COR-L47 (cell line): ENCODE data around the gene PAX7.
"Not testable (repeated sequence)": the region's sequence is repeated elsewhere in the genome, so short reads cannot be mapped to it uniquely, and the experiment has no call there.

Experiments
- DNase-seq: peaks from one replicate; lab custom pipeline; 2025; lab: John Stamatoyannopoulos, UW

PAX7 gene

DNA sequence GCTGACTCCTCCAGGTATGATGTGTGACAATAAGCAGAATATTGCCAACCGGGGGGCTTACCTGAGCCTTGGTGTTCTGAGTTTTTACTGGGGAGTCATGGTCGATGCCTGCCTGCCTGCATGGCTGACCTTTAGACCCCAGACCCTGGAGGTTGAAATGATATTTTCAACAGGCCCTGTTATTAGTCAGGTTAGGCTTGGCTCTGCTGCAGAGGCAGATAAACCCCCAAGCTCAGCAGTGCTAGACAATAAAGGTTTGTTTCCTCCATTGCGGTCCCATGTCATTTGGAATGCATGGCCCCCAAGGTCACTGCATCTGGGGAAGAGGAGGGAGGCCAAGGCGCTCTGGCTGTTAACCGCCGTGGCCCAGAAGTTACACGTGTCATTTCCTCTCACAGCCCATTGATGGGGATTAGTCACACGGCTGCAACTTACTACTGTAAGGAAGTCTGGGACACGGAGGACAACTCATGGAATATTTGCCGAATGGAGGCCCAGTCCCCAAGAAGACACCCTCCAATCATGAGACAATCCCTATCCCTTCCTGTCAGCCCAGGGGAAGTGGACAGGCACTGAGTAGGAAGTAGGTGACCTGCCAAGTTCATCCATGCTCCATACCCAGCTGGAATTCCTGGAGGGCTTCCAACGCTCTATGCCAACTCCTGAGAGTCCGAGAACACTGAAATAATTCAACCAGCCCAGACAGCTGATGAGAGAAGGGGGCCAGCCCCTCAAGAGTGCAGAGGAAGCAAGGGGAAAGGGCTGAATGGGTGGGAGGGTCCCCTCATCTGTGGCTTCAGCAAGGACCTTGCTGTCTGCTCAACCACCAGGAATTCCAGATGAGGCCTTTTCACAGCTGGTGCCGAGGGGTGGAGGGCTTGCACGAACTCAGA lies 131.5 kb downstream of the PAX7 start:
- no peak for DNase-seq

DNA sequence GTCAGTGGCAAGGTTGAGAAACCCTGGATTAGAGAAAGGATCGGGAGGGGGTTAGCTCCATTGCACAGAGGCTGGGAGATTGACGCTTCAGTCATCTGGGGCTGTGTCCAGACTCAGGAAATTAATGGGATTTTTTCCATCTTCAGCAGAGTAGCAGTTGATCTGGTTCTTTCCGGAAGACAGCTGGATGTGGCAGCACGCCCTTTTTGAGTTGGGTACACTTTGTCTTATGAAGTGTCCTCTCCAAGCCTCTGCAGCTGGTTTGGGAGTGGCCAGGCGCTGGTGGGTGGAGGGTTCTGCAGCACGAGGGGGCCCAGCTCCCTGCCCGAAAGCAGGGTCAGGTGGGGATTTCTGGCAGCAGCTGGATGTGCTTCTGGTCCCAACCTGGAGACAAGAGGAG lies 133.7 kb downstream of the PAX7 start:
- no peak for DNase-seq

- no peak for DNase-seq
Observed at GRCh38 chr1:18765725-18766124, 135.1 kb downstream of the PAX7 start.

DNA sequence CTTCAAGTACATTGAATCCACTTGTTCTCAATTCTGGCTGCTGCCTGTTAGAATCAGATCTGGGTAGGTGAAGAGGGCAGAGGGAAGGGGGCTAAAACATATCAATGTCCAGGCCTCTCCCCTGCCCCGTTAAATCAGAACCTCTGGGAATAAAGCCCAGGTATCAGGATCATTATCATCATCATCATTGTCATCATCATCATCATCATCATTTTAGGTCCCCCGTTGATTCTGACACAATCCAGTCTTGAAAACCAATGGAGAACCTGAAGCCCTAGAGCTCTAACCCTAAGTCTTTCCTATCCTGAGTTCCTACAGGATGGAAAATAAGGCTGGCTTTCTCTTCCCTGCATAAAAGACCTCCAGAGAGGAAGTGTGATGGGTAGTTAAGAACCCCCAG lies 135.7 kb downstream of the PAX7 start:
- no peak for DNase-seq

- DNase-seq: not testable (repeated sequence)
Observed at GRCh38 chr1:18767576-18767975, 136.9 kb downstream of the PAX7 start.

DNA sequence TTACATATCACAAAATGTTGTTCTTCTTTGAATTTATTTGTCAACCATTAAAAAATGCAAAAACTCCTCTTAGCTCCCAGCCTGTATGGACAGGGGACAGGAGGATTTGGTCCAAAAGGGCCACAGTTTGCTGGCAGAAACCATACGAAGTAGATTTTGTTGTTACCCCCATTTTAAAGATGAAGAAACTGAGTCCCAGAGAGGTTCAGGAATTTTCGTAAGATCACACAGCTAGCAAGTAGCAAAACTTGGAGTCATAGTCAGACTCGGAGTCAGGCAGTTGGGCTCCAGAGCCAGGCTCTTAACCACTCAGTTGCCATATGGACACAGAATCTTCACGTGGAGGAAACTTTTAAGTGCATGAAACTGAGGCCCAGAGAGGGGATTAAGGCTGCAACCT lies 137.4 kb downstream of the PAX7 start:
- DNase-seq: no peak

DNA sequence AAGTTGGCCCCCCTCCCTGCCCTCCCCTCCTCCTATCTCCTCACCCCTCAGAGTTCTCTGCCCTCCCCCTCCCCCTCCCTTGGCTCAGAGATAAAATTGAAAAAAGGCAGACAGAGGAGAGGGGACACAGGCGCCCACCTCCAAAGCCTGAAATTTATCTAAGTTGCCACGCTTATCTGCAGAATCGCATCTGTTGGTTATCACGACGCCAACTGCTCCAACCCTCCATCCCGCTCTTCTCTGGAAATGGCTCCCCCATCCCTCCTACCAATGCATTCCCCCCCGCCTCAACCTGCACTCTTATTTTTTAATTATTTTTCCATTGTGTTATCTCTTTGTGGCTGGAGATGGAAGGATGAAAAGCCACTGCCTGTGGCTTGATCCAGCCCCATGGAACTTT lies 138.5 kb downstream of the PAX7 start:
- DNase-seq: no peak

- no peak for DNase-seq
Observed at GRCh38 chr1:18770799-18771198, 140.2 kb downstream of the PAX7 start.

GRCh38 chr1:18773753-18774152 lies 143.1 kb downstream of the PAX7 start:
- no peak for DNase-seq

DNA sequence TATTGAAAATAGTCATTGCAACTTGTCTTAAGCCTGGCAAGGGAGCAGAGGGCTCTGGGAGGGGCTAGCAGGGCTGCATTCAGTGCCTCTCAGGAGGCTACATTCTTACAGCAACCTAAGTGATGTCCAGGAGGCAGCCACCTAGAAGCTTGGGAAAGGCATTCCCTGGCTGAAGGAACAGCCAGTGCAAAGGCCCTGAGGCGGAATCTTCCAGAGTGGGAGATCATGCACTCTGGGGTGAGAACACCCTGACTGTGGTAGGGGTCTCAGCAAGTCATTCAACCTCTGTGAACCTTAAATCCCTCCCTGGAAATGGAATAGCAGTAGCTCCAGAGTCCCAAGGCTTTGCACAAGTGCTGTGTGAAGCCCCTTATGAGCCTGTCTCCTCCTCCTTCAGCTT lies 144.7 kb downstream of the PAX7 start:
- no peak for DNase-seq

DNA sequence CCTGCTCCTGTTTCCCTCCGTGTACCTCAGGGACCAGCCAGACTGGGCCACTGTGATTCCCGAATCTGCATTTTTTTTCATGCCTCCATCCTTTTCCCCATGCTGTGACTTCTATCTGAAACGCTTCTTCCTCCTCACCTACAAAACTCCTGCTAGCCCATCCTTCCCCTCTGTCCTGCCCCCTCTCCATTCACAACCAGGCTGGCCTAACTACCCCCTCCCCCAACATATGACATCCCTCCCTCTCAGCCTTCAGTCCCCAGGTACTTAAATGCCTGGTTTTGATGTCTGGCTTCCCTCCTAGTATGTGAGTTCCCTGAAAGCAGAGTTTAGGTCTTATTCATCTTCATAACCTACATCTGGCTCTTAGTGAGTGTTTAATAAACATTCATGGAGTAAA lies 146.1 kb downstream of the PAX7 start:
- DNase-seq: no peak

DNA sequence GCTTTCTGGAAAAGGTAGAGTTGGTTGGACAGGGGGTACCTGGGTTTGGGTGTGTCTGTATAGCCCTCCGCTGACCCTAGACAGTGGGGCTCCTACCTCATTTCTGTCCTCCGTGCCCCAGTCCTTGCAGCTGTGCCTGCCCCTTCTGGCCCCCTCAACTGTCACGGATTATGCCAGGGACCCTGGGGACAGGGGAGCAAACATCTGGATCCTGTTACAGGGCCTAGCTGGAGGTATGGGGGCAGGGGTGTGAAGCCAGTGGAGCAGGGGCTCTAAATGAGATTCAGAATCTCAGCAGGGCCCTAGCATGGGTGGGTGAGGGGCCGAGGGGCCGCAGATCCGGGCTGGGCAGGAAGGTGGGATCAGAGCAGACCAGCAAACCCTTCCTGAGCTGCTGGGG lies 147.8 kb downstream of the PAX7 start:
- DNase-seq: no peak

GRCh38 chr1:18781031-18781430 lies 150.4 kb downstream of the PAX7 start:
- DNase-seq: no peak

DNA sequence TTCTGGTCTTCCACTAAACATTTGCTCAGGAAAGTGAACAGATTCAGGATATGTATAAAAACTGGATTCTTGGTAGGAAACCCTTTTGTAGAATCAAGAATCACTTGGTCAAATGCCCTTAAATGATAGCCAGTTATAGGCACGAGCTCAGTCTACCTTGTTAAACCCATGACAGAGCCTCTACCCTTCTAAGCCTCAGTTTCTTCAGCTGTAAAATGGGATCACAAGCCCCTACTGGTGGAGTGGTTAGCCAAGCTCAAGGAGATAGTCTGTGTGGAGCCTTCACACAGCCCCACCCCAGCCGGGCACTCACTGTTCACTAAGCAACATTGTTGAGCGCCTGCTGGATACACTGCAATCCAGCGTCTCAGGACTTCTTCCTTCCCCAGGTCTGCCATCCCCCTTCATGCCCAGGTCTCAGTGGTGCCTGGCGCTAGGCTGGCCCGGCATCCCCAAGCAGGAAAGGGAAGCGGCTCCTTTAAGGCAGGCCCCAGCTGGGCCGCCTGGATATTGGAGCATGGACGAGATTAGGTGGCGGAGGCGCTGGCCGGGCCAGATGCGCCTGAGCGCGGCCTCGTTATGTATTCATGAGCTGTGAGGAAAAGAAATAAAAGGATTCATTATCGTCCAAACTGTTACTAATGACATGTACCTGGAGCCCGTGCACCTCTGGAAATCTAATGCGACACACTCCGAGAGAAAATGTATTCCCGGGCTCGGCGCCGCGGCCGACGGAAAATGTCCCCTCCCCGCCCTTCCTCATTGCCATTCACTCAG lies 153.2 kb downstream of the PAX7 start:
- DNase-seq: no peak

- DNase-seq: no peak
Observed at GRCh38 chr1:18784482-18784831, 153.8 kb downstream of the PAX7 start.

GRCh38 chr1:18786149-18786548 lies 155.5 kb downstream of the PAX7 start:
- no peak for DNase-seq

- DNase-seq: no peak
Observed at GRCh38 chr1:18787825-18788385, 157.3 kb downstream of the PAX7 start.

DNA sequence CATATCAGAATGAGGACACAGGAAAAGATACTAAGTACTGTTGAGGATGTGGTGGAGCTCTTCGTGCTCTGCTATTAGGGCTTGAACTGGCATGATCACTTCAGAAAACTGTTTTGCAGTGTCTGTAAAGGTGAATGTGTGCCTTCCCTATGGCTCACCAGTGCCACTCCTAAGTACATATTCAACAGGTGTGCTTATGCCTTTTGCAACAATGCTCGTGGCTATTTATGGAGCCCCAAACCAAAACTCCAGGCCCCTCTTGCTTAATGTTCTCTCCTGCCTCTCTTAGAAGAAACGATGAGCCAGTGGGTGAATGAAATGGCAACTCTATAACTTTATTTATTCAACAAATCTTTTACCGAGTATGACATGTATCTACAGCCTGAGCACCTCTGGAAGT lies 158.6 kb downstream of the PAX7 start:
- no peak for DNase-seq

GRCh38 chr1:18792747-18793146 lies 162.1 kb downstream of the PAX7 start:
- DNase-seq: no peak

GRCh38 chr1:18793164-18793563 lies 162.5 kb downstream of the PAX7 start:
- DNase-seq: no peak

DNA sequence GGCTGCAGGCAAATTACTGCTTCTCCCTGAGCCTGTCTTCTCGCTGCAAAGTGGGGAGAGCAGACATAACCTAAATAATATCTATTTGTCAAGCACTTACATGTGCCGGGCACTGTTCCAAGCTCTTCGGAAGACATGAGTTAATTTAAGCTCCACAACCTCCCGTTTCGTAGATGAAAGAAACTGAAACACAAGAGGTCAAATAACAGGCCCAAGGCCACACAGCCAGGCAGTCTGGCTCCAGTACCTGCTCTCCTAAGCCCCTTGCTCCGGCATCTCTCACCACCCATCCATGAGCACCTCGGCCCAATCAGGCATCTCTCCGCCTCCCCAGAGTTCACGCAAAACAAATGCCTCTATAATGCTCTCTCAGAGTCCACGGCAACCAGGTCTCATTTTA lies 163.4 kb downstream of the PAX7 start:
- no peak for DNase-seq

DNA sequence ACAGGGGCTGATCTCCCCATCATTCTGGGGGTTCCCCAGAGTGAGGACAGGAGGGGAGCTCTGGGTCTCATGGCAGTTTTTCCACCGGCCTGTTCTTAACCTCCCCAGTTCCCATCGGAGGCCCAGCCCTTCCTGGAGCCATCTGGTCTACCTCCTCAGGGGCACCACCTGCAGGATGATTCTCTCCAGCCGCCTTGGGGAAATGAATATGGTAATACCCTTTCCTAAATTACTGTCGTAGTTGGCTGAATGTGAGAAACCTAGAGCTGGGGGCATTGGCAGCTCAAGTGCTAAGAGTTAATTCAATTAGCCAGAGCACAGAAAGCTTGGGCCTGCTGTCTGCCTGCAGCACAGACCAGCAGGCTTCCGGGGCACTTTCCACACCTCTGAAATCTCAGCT lies 163.9 kb downstream of the PAX7 start:
- no peak for DNase-seq

DNA sequence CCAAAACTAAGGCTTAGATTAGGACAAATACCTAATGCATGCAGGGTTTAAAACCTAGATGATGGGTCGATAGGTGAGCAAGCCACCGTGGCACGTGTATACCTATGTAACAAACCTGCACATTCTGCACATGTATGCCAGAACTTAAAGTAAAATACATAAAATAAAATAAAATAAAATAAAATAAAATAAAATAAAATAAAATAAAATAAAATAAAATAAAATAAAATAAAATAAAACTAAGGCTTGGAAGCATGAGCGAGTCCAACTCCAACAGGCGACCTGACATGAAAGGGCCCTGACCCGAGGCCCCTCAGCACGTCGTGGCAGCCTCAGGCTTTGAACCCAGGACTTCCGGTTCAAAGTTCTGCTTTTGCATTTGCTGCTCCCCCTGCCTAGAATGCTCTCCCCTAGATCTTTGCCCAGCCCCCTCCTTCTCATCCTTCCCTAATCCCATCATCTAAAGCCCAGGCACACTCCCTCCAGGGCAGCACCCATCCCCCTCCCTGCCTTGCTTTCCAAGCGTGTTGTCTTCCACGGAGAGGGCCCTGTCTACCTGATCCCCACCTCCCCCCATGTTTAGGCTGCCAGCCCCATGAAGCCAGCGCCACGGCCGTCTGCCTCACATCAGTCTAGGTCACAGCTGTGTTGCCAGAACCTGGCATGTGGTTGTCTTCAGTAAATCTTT lies 164.5 kb downstream of the PAX7 start:
- DNase-seq: no peak
